NCI-H748 treated with DMSO at 0.1 percent for 48 hours (cell line): ENCODE measurements around the gene JCAD.
A peak's percentile ranks its signal among the peaks of the same experiment; 100 is the strongest.
"Not testable (repeated sequence)": the region's sequence is repeated elsewhere in the genome, so short reads cannot be mapped to it uniquely, and the experiment has no call there.

ENCODE experiments used
- DNase-seq: peaks from one replicate; lab custom pipeline; 2025; lab: John Stamatoyannopoulos, UW

Gene JCAD

DNA sequence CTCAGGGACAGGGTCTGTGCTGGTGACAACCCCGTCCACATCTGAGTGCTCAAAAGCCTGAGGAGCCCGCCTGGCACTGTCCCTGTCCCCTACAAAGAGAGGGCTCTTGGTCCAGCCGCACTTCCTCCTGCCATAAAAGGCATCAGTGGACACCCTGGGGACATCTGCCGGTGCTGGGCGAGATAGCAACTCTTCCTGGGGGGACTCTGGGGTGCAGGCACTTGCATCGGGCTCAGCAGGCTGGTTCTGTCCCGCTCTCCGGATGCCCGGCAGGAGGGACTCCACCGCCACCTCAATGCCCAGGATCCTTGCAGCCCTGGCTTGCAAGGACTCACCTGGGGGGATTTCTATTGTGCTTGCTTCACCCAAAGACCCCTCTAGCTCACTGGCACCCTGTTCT lies 32.8 kb downstream of the JCAD start:
- DNase-seq, result no peak

DNA sequence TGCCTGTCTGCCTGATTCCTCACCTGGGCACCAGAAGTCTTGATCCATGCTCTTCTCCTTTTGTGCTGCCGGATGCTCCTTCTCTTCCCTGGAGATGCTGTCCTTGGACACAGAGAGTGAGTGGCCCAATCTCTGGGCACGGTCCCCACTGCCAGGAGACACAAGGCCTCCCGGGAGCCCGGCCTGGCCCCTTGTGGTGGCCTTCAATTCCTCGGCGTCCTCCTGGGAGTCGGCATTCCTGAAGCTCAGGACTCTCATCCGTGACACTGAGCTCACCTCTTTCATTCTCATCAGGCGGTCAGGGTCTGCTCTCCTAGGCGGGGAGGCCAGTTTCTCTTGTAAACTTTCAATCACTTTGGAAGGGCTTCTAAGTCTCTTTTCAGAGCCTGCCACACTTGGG lies 33.3 kb downstream of the JCAD start:
- no peak for DNase-seq

- DNase-seq, result not testable (repeated sequence)
These were observed 34.0 kb downstream of the JCAD start for GRCh38 chr10:30025428-30025827.

GRCh38 chr10:30022590-30022989 lies 36.8 kb downstream of the JCAD start:
- no peak for DNase-seq

GRCh38 chr10:30019468-30019867 lies 39.9 kb downstream of the JCAD start:
- no peak for DNase-seq

DNA sequence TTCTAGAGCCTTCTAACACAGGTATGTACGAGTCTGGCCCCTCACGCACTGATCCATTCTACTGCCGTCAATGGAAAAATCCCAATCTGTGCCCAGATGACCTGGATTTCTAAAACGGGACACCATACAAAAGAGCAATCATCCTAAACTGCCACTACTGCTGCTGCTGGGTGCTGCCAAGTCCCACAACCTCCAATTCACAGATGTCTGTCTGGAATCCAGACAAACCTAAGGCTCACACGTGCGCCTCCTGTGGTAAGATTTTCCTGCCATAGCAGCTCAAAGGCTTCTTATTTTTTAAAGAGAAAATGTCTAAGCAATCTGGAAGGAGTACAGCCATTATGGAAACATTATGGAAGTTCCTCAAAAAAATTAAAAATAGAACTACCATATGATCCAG lies 40.9 kb downstream of the JCAD start:
- DNase-seq, result no peak

GRCh38 chr10:30017966-30018365 lies 41.4 kb downstream of the JCAD start:
- DNase-seq, result no peak

GRCh38 chr10:30017556-30017955 lies 41.8 kb downstream of the JCAD start:
- no peak for DNase-seq

DNA sequence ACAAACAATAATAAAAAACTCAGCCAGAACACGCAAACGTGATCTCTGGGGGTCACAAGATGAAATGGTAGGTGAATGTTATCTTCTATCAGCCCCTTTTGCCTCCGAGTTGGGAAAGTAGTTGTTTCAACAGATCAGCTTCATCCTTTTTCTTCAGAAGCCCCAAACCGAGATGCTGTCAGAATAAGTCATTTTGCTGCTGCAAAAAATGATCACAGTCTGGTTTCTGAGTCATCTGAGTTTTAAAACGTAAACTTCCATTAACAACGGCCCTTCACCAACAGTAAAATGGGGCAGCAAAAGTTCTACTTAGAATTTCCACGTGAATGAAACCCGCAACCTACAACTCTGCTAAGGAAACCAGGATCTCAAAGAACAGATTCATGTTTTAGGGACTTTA lies 44.9 kb downstream of the JCAD start:
- DNase-seq, result no peak

GRCh38 chr10:30013757-30014156 lies 45.6 kb downstream of the JCAD start:
- no peak for DNase-seq

DNA sequence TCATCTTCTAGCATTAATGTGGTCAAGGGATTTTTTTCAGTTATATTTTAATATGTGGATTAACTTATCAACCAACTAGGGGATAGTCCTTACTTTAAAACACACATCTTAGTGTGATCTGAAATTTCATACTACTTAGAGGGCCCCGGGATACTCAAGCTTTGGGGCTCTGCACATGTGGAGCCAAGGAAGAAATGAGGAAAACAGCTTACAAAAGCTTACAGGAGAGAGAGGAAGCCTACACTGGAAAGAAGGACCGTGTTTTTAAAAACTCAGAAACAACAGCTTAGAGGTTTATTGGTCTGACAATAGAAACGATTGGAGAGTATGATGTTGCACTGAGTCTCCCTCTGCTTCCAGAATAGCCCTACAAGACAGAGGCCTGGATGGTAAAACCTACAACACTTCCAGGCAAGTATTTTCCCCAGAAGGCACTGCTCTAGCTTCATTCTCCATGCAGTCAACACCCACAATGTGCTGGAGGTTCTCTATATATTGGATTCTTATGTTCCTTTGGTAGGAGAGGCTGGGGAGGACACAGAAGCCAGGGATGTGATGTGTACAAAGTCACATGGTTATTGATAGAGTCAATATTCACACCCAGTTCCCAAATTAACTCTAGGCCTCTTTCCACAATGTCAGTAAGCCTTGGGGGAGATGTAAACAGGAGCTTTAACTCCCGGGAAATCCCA lies 47.3 kb downstream of the JCAD start:
- no peak for DNase-seq

GRCh38 chr10:30011396-30011795 lies 48.0 kb downstream of the JCAD start:
- DNase-seq, result no peak

- DNase-seq, result no peak
These were observed 52.0 kb downstream of the JCAD start for GRCh38 chr10:30007406-30007805.

DNA sequence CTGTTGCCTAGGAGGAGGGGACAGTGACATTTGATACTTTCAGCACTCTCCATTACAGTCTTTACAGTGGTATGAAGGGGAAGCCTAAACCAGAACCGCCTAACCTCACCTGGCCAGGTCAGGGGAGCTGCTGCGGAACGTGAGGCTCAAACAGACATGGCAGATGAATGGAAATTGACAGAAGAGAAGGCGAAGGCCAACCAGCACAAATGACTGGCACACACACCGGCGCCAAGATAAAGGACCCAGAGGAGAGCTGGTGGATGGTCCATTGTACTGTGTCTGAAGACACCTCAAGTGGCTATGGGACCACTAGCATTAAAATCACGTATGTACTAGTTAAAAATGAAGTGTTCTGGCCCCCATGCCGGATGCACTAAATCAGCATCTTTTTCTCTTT lies 53.0 kb downstream of the JCAD start:
- DNase-seq, result no peak

GRCh38 chr10:30005116-30005515 lies 54.3 kb downstream of the JCAD start:
- DNase-seq, result not testable (repeated sequence)

DNA sequence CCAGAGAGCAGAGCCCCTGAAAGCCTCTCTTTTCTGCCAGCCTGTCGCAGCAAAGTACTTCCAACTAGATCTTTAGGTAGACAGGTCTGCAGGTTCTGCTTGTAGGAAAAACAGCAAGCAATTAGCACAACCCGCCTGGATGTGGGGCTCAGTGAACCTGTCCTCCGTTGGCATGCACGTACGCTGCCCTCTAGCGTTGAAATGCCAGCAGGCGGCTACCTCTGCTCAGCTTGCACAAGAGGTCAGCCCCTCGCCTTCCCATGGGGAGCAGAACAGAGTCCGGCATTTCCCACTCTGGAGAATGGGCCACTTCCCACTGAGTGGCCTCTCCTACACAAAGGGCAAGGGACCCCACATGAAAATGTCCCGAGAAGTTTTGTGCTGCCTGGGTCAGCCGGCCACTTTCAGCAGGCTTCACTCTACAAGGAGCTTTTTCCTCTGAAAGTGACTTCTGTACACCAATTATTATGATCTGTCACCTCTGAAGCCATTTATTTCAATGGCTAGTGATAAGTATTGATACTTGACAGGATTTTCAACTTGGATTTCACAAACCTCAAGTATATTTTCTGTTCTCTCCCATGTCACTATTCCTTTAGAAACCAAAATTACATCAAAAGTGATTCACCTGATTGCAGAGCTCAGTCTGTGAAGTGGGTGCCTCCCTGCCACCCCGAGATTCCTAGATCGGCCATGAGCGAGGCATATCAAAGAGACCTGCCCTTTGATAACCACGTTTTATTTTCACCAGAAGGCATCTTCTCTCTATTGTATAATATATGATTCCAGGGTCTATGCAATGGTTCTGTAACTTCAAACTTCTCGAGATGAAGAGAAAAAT lies 56.7 kb downstream of the JCAD start:
- DNase-seq, result peak; percentile 17

DNA sequence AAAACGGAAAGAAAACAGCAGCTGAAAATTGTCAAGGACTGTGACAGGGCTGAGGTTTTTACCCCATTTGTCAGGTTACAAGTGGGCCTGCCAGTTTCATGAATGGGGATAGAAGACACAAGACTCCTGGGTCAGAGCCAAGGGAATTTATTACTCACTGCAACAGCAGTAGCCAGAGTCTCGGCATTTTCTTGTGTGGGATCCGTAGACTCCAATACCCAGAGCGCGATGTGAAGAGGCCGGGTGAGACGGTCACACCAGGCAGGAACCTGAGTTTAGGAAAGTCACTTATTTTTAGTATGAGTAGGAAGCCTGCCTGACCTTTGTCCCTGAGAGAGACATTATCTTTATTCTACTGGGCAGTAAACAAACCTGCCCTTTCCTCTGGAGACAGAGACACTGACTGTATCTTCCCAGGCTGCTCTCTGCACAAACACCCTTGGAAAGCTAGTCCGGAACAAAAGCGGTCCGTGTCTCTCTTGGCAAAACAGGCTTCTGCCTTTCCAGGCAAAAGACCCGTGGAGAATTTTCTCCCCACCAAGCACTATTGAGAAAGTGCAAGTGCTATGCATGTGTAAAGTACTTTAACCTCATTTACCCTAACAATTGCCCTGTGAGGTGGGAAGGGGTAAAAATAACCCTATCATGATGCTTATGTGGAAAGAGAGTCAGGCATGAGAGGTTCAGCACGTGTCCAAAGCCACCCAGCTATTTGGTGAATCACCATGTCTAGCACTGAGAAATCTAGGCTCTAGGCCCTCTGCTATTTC lies 58.4 kb downstream of the JCAD start:
- DNase-seq, result no peak

DNA sequence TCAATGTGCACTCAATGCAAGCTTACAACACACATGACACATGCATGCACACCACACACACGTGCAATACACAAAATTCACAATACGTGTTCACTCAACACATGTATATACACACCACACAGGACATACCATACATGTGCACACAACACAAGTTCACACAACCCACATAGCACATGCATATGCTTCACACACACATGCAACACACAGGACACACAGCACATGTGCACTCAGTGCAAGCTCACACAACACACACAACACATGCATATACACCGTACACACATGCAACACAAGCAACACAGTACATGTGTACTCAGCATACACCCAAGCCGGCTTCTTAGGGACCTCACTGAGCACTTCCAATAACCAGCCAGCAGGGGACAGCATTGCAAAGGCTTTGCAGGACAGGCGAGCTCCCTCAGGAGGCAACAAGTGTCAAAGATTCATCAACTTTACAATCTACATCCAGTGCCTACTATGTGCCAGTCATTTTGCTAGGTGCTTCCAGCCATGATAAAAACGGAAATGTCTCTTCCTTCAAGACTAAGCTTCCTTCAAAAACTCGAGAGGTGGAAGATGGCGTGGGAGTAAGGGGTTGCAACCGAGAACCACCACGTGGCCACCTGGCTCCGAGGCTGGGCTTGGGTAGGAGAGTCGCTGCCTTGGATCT lies 61.1 kb downstream of the JCAD start:
- peak; percentile 29 for DNase-seq

DNA sequence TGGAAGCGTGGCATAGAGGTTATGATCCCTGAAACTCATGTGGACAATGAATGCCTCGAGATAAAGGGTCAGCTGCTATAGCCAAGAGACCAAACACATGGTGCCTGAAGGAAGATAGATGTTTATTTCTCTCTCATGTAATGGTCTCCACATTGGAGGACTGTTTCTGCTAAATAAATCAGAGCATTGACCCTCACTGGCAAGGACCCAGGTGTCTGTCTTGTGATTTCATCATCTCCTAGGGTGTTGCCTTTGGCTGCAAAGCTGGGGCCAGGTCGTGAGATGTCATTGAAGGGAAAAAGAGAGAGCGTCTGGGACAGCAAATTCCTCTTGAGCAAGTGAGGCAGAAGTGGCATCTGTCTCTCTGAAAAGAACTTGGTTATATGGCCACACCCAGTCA lies 64.6 kb downstream of the JCAD start:
- no peak for DNase-seq

DNA sequence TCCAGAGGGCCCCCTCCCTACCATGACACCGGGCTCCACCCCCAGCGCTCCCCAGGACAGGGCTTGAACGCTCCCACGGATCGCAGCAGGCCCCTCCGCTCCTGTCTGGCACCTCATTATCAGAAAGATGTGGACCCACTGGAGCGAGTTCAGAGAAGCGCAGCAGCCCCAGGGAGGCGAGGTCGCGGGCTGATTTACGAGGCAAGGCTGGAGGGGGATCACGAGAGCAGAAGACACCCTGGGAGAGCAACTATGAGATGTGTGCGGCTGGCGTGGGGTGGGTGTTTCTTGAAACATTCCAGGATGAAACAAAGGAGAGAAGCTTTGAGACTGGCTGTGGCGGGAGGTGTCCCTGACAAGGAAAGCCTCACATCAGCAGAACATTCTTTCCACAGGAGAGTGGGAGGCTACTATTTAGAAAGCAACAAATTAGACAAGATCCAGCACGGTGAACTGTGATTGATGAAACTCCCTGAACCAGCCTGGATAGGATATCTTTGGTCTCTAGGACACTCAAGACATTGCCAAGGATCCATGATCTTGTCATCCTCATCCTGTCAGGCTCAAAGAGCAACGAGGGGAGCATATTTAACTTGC lies 66.0 kb downstream of the JCAD start:
- no peak for DNase-seq

DNA sequence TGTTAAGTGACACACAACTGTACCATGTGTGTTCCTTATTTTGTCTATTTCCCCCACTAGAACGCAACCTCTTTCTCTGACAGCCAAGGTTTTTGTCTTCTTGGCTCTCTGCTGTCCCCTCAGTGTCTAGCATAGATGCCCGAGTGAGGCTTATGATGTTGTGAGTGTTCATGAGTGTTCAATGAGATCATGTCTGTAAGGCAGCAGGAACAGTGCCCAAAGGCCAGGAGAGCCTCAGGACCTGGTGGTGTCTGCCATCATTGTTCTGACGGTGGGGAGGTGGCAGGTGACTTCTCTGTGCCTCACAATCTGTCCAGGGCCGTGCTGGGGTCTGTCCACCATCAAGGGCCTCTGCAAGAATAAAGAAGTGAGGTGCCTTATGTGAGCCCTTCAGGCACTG lies 66.5 kb downstream of the JCAD start:
- no peak for DNase-seq

GRCh38 chr10:29991382-29991781 lies 68.0 kb downstream of the JCAD start:
- DNase-seq, result no peak
